GM12878 (cell line): ENCODE data around the gene ART1.

Experiments used
- BACH1 ChIP-seq: fragments of 450-650 bp; IDR thresholded peaks from 2 replicates; pipeline ENCODE4 v1.6.1; 2017; ENCODE audit warnings: mild to moderate bottlenecking, borderline replicate concordance
- CBX5 ChIP-seq: sonication (generic); IDR thresholded peaks from 2 replicates; pipeline ENCODE4 v1.6.1; 2016; ENCODE audit warnings: low read depth, moderate library complexity, mild to moderate bottlenecking, inconsistent platforms
- ETV6 ChIP-seq, 2 experiments: fragments of 450-650 bp in 1 of 2; IDR thresholded peaks in 1 of 2; conservative IDR thresholded peaks in 1 of 2; 2 replicates each; pipeline ENCODE4 v1.6.1; 2014; ENCODE audit warnings: antibody characterized with exemption in 1 of 2, borderline replicate concordance in 1 of 2, low read depth in 1 of 2, mild to moderate bottlenecking in 1 of 2, moderate library complexity in 1 of 2
- JUNB ChIP-seq: IDR thresholded peaks from 2 replicates; pipeline ENCODE4 v1.6.1; 2016; ENCODE audit warnings: antibody characterized with exemption, mild to moderate bottlenecking
- MEF2A ChIP-seq: IDR thresholded peaks from 2 replicates; pipeline ENCODE4 v1.6.1; 2011; ENCODE audit warnings: low read depth, mild to moderate bottlenecking, low read length, moderate library complexity; ENCODE audit not compliant: insufficient read depth
- NRF1 ChIP-seq: conservative IDR thresholded peaks from 2 replicates; pipeline ENCODE4 v1.6.1; 2011; ENCODE audit warnings: mild to moderate bottlenecking, low read depth, low read length, improper control_type of control experiment
- ZNF274 ChIP-seq: IDR thresholded peaks from one replicate; pipeline ENCODE4 v1.8.0; 2011; ENCODE audit not compliant: insufficient read length, insufficient read depth
- TF ChIP-seq, protein P1 (sequence below): IDR thresholded peaks from 2 replicates; pipeline ENCODE4 v1.6.1; 2011; ENCODE audit warnings: low read depth, low read length, improper control_type of control experiment, borderline replicate concordance
- TF ChIP-seq, protein P2 (sequence below), 3 experiments: IDR thresholded peaks in 2 of 3; conservative IDR thresholded peaks in 1 of 3; 2 replicates each; pipeline ENCODE4 v1.5.1; 2011; ENCODE audit warnings: low read depth in 3 of 3, low read length in 3 of 3, mild to moderate bottlenecking in 3 of 3, control low read depth in 2 of 3, moderate library complexity in 2 of 3, inconsistent platforms in 1 of 3, mixed read lengths in 1 of 3; ENCODE audit not compliant: control insufficient read depth in 2 of 3, insufficient read depth in 1 of 3; ENCODE audit errors: extremely low read depth in 1 of 3
- TF ChIP-seq, protein P3 (sequence below): fragments of 450-650 bp; conservative IDR thresholded peaks from 2 replicates; pipeline ENCODE4 v1.6.1; 2017; ENCODE audit warnings: mild to moderate bottlenecking, moderate library complexity

DNA sequence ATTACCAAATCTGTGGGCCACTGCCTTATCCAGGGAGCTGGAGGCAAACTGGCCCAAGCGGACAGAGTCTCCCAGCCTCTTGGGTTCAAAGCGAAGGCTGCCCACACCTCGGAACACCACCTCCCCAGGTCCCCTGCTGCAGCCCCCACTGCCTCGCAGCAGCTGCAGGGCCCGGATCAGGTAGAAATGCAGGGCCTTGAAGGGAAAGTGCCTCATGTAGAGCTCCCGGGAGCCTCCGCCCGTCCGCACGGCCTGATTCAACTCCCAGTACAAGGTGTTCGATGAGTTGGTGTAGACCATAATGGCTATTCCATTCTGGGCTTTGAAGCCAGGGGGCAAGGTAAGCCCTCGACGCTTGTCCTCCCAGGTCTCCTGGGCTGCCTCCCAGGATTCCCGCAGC lies 5.1 kb upstream of the ART1 start:
- no peak for TF ChIP-seq BACH1
- no peak for TF ChIP-seq MEF2A
- no peak for TF ChIP-seq NRF1
- TF ChIP-seq JUNB: no peak
- TF ChIP-seq, protein P1, sequence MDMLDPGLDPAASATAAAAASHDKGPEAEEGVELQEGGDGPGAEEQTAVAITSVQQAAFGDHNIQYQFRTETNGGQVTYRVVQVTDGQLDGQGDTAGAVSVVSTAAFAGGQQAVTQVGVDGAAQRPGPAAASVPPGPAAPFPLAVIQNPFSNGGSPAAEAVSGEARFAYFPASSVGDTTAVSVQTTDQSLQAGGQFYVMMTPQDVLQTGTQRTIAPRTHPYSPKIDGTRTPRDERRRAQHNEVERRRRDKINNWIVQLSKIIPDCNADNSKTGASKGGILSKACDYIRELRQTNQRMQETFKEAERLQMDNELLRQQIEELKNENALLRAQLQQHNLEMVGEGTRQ: no peak
- TF ChIP-seq ETV6 (conservative IDR thresholded peaks at IDR 0.05 in 1 of 2, IDR thresholded peaks at IDR 0.05 in 1 of 2; ENCODE audit: borderline replicate concordance in 1 of 2, low read depth in 1 of 2): no peak
- TF ChIP-seq CBX5: no peak
- TF ChIP-seq ZNF274: no peak
- TF ChIP-seq, protein P2, sequence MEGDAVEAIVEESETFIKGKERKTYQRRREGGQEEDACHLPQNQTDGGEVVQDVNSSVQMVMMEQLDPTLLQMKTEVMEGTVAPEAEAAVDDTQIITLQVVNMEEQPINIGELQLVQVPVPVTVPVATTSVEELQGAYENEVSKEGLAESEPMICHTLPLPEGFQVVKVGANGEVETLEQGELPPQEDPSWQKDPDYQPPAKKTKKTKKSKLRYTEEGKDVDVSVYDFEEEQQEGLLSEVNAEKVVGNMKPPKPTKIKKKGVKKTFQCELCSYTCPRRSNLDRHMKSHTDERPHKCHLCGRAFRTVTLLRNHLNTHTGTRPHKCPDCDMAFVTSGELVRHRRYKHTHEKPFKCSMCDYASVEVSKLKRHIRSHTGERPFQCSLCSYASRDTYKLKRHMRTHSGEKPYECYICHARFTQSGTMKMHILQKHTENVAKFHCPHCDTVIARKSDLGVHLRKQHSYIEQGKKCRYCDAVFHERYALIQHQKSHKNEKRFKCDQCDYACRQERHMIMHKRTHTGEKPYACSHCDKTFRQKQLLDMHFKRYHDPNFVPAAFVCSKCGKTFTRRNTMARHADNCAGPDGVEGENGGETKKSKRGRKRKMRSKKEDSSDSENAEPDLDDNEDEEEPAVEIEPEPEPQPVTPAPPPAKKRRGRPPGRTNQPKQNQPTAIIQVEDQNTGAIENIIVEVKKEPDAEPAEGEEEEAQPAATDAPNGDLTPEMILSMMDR (IDR thresholded peaks at IDR 0.05 in 2 of 3, conservative IDR thresholded peaks at IDR 0.05 in 1 of 3; ENCODE audit: control insufficient read depth in 2 of 3, extremely low read depth in 1 of 3, insufficient read depth in 1 of 3, low read depth in 3 of 3, low read length in 3 of 3): no peak
- TF ChIP-seq, protein P3, sequence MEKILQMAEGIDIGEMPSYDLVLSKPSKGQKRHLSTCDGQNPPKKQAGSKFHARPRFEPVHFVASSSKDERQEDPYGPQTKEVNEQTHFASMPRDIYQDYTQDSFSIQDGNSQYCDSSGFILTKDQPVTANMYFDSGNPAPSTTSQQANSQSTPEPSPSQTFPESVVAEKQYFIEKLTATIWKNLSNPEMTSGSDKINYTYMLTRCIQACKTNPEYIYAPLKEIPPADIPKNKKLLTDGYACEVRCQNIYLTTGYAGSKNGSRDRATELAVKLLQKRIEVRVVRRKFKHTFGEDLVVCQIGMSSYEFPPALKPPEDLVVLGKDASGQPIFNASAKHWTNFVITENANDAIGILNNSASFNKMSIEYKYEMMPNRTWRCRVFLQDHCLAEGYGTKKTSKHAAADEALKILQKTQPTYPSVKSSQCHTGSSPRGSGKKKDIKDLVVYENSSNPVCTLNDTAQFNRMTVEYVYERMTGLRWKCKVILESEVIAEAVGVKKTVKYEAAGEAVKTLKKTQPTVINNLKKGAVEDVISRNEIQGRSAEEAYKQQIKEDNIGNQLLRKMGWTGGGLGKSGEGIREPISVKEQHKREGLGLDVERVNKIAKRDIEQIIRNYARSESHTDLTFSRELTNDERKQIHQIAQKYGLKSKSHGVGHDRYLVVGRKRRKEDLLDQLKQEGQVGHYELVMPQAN: no peak
